Endodermal cell (in vitro differentiated cells): Measurements from ENCODE around the gene MAP4K4. TPM values are rescaled to one million over a fixed set of nuclear protein-coding genes. Genes with fewer than 3 reads are reported as not detected.

Experiments used
- DNase-seq: peaks from one replicate; pipeline ENCODE4 v3.0.0-alpha.2; 2017
- H3K27ac ChIP-seq: 2 replicates; pipeline ENCODE4 v1.5.1; 2013; ENCODE audit warnings: mild to moderate bottlenecking, low read depth, low read length, moderate library complexity
- H3K27me3 ChIP-seq: 2 replicates; pipeline ENCODE4 v1.6.1; 2013; ENCODE audit warnings: mild to moderate bottlenecking, low read length, moderate library complexity; ENCODE audit not compliant: insufficient read depth, control insufficient read depth, poor library complexity, severe bottlenecking
- H3K36me3 ChIP-seq: 2 replicates; pipeline ENCODE4 v1.7.0; 2013; ENCODE audit warnings: mild to moderate bottlenecking, low read length, moderate library complexity; ENCODE audit not compliant: control insufficient read depth, insufficient read depth
- H3K4me1 ChIP-seq: one replicate; pipeline ENCODE4 v1.7.0; 2013; ENCODE audit warnings: low read length; ENCODE audit not compliant: control insufficient read depth, insufficient read depth
- H3K4me3 ChIP-seq: 2 replicates; pipeline ENCODE4 v1.5.1; 2013; ENCODE audit warnings: mild to moderate bottlenecking, low read length, moderate library complexity
- H3K9ac ChIP-seq: 2 replicates; pipeline ENCODE4 v1.6.1; 2013; ENCODE audit warnings: mild to moderate bottlenecking, low read length, moderate library complexity; ENCODE audit not compliant: poor library complexity, severe bottlenecking; ENCODE audit errors: extremely low read depth
- H3K9me3 ChIP-seq: 2 replicates; pipeline ENCODE4 v1.6.1; 2013; ENCODE audit warnings: mild to moderate bottlenecking, low read length, moderate library complexity; ENCODE audit not compliant: control insufficient read depth
- H3K27ac Mint-ChIP-seq: 2 replicates; pipeline ENCODE4 v1.8.0; 2020; ENCODE audit warnings: mixed read lengths
- H3K27me3 Mint-ChIP-seq: 2 replicates; pipeline ENCODE4 v1.8.0; 2021; ENCODE audit warnings: mild to moderate bottlenecking, mixed read lengths; ENCODE audit not compliant: insufficient read depth
- H3K36me3 Mint-ChIP-seq: 2 replicates; pipeline ENCODE4 v1.8.0; 2020; ENCODE audit warnings: low read depth, mixed read lengths
- H3K4me1 Mint-ChIP-seq: 2 replicates; pipeline ENCODE4 v1.8.0; 2020; ENCODE audit warnings: mixed read lengths
- H3K4me3 Mint-ChIP-seq: 2 replicates; pipeline ENCODE4 v1.8.0; 2020; ENCODE audit warnings: mild to moderate bottlenecking, moderate library complexity, mixed read lengths
- H3K9me3 Mint-ChIP-seq: 2 replicates; pipeline ENCODE4 v1.8.0; 2020; ENCODE audit warnings: mild to moderate bottlenecking, mixed read lengths
- CTCF ChIP-seq: fragments of 200-600 bp; sonication (generic); conservative IDR thresholded peaks from 2 replicates; pipeline ENCODE4 v1.5.0; 2021; ENCODE audit warnings: antibody characterized with exemption, mild to moderate bottlenecking
- WGBS, 2 experiments: methylation state at CpG; one replicate each; pipeline versions ENCODE4 v1.1.5 to v1.1.7; 2013; ENCODE audit warnings: missing lambda C conversion rate in 2 of 2, mixed read lengths in 1 of 2; ENCODE audit not compliant: insufficient coverage in 1 of 2, insufficient read length in 1 of 2; 5-methylcytosine and 5-hydroxymethylcytosine counted together
- total RNA-seq, 2 donors: library from RNA; stranded (reverse); fragmentation: NEBNext Ultra II Directional in 1 of 2; extraction: Animal tissue kit (Norgen Biotek cat#: 25700) in 1 of 2; gene quantifications; 2 replicates in 1 of 2; 3 replicates in 1 of 2; pipeline ENCODE4 v1.2.1, GENCODE V29; 2021

The MAP4K4 gene
- total RNA-seq, 2 donors from 2014 or later: 130 to 142 TPM

GRCh38 chr2:101788565-101788964 is 91.1 kb downstream of the MAP4K4 start:
- no peak overlapping the region for H3K27ac Mint-ChIP-seq
- no peak for TF ChIP-seq CTCF
- peaks cover 5% of the 10 kb centered on the region for H3K4me1 Mint-ChIP-seq
- Histone ChIP-seq H3K27ac (no peak overlapping the region), H3K9ac (no peak overlapping the region), H3K4me3 (no peak overlapping the region), H3K9me3 (no peaks in the 10 kb centered on the region), H3K4me1 (no peaks in the 10 kb centered on the region), H3K36me3 (peaks cover 23% of the 10 kb centered on the region), H3K27me3 (no peaks in the 10 kb centered on the region)
- DNase-seq: no peak
- H3K36me3 Mint-ChIP-seq: peaks cover 14% of the 10 kb centered on the region
- H3K27me3 Mint-ChIP-seq: no peaks in the 10 kb centered on the region
- H3K9me3 Mint-ChIP-seq: no peaks in the 10 kb centered on the region
- H3K4me3 Mint-ChIP-seq: no peak overlapping the region
- WGBS, 2 experiments: 89% methylated on average over 1 of the region's 1 CpG; no CpG with 5 or more reads in 1 of the 2 experiments

- H3K36me3 Mint-ChIP-seq: peaks cover 14% of the 10 kb centered on the region
- H3K27me3 ChIP-seq: no peaks in the 10 kb centered on the region
- H3K9ac ChIP-seq: no peak overlapping the region
- peaks cover 10% of the 10 kb centered on the region for H3K4me1 Mint-ChIP-seq
- no peak overlapping the region for H3K4me3 ChIP-seq
- no peaks in the 10 kb centered on the region for H3K9me3 ChIP-seq
- no peaks in the 10 kb centered on the region for H3K9me3 Mint-ChIP-seq
- no peak for DNase-seq
- no peaks in the 10 kb centered on the region for H3K27me3 Mint-ChIP-seq
- H3K27ac Mint-ChIP-seq: no peak overlapping the region
- 83 to 91% methylated on average over 2 to 3 of the region's 4 CpGs for WGBS, 2 experiments
- no peaks in the 10 kb centered on the region for H3K4me1 ChIP-seq
- TF ChIP-seq CTCF: no peak
- H3K36me3 ChIP-seq: peaks cover 23% of the 10 kb centered on the region
- H3K4me3 Mint-ChIP-seq: no peak overlapping the region
- H3K27ac ChIP-seq: no peak overlapping the region
Observed at GRCh38 chr2:101788995-101789970, 91.8 kb downstream of the MAP4K4 start.

- Mint-ChIP-seq H3K27me3 (no peaks in the 10 kb centered on the region), H3K36me3 (peaks cover 14% of the 10 kb centered on the region), H3K4me1 (peaks cover 10% of the 10 kb centered on the region), H3K4me3 (no peak overlapping the region), H3K27ac (no peak overlapping the region), H3K9me3 (no peaks in the 10 kb centered on the region)
- Histone ChIP-seq H3K27ac (no peak overlapping the region), H3K4me3 (no peak overlapping the region), H3K4me1 (no peaks in the 10 kb centered on the region), H3K9me3 (no peaks in the 10 kb centered on the region), H3K9ac (no peak overlapping the region), H3K27me3 (no peaks in the 10 kb centered on the region), H3K36me3 (peaks cover 30% of the 10 kb centered on the region)
- DNase-seq: no peak
- WGBS, 2 experiments: 95 to 96% methylated on average over 4 to 5 of the region's 5 CpGs
- TF ChIP-seq CTCF: no peak
Observed at GRCh38 chr2:101790416-101790815, 92.9 kb downstream of the MAP4K4 start.
